ENCODE data around the gene UGDH. TPM values are rescaled to one million over a fixed set of nuclear protein-coding genes. Genes with fewer than 3 reads are reported as not detected.

Gene UGDH
- total and polyA plus RNA-seq, 2 of the 13 experiments (the other 11 are each of a cell fraction or from before 2014, with no cell fraction given), result 99.0 to 384 TPM

- TF ChIP-seq HDAC1 (CRISPR knock-in tag; IDR thresholded peaks at IDR 0.05) (peak; percentile 83), STAG1 (CRISPR knock-in tag; IDR thresholded peaks at IDR 0.05) (no peak; the same call in 1 of the 2 replicates), GFI1 (CRISPR knock-in tag; IDR thresholded peaks at IDR 0.05; ENCODE audit: borderline replicate concordance) (peak; percentile 17; the same call in 1 of the 2 replicates), MIXL1 (CRISPR knock-in tag; IDR thresholded peaks at IDR 0.05) (no peak; the same call in 1 of the 2 replicates), THYN1 (CRISPR knock-in tag; IDR thresholded peaks at IDR 0.05; ENCODE audit: borderline replicate concordance, low read depth) (no peak), CCDC6 (CRISPR knock-in tag; IDR thresholded peaks at IDR 0.05) (peak; percentile 67), SRSF4 (IDR thresholded peaks at IDR 0.05; ENCODE audit: low read depth, low read length, poor library complexity, severe bottlenecking) (no peak), HDAC2 (CRISPR knock-in tag; IDR thresholded peaks at IDR 0.05) (peak; percentile 84), PLSCR1 (CRISPR knock-in tag; IDR thresholded peaks at IDR 0.05; ENCODE audit: borderline replicate concordance) (no peak), SMARCC2 (IDR thresholded peaks at IDR 0.05) (no peak), FOSL1 (CRISPR knock-in tag; IDR thresholded peaks at IDR 0.05; ENCODE audit: borderline replicate concordance) (no peak), PCBP2 (optimal IDR thresholded peaks at IDR 0.05; ENCODE audit: low read depth, low read length, poor library complexity, severe bottlenecking) (no peak), RAD51 (IDR thresholded peaks at IDR 0.05; ENCODE audit: borderline replicate concordance) (no peak)
Measured at GRCh38 chr4:39458505-39459300, 68.5 kb downstream of the UGDH start, which contains the start of the genes LIAS and RPL9 (continued).
